Uterus (tissue), 4 donors: ENCODE data around the gene GOLGA8Q. TPM values are rescaled to one million over a fixed set of nuclear protein-coding genes. Genes with fewer than 3 reads are reported as not detected.
"Not testable (repeated sequence)": the region's sequence is repeated elsewhere in the genome, so short reads cannot be mapped to it uniquely, and the experiment has no call there.

Source experiments
- DNase-seq, 2 donors: peaks; one replicate each; pipeline ENCODE4 v3.0.0-alpha.2; 2019 to 2020
- H3K27ac ChIP-seq, 2 donors: fragments of 200-600 bp; sonication (generic); 1 replicate in 1 of 2; 2 replicates in 1 of 2; pipeline ENCODE4 v1.5.1; 2016 to 2018
- H3K27me3 ChIP-seq, 2 donors: fragments of 200-600 bp; sonication (generic); one replicate each; pipeline ENCODE4 v1.5.1; 2018 to 2019; ENCODE audit warnings: control low read depth in 1 of 2
- H3K36me3 ChIP-seq, 2 donors: fragments of 200-600 bp; sonication (generic); one replicate each; pipeline ENCODE4 v1.5.1; 2019; ENCODE audit warnings: control low read depth in 1 of 2
- H3K4me1 ChIP-seq, 2 donors: fragments of 200-600 bp; sonication (generic); one replicate each; pipeline ENCODE4 v1.5.1; 2018 to 2019; ENCODE audit warnings: control low read depth in 1 of 2
- H3K4me3 ChIP-seq, 2 donors: fragments of 200-600 bp; sonication (generic); 1 replicate in 1 of 2; 2 replicates in 1 of 2; pipeline ENCODE4 v1.5.1; 2018 to 2019; ENCODE audit warnings: mild to moderate bottlenecking in 1 of 2
- H3K9me3 ChIP-seq, 2 donors: fragments of 200-600 bp; sonication (generic); one replicate each; pipeline ENCODE4 v1.5.1; 2019; ENCODE audit warnings: control low read depth in 1 of 2
- CTCF ChIP-seq, 4 experiments: fragments of 200-600 bp in 2 of 4; fragments of 450-650 bp in 2 of 4; sonication (generic) in 2 of 4; IDR thresholded peaks; one replicate each; pipeline ENCODE4 v1.5.1; 2016 to 2019; ENCODE audit warnings: antibody characterized with exemption in 4 of 4, mild to moderate bottlenecking in 2 of 4, moderate library complexity in 1 of 4
- intact Hi-C: fragments of 100-400 bp; cut with DNase I; formaldehyde crosslinking; loops from one replicate; pipeline ENCODE4 v1.15.1; 2023; ENCODE audit warnings: low total_unique reads
- total RNA-seq, 4 donors: library from RNA; depleted of rRNA in 3 of 4; stranded (reverse); fragments of >200 nt in 3 of 4; gene quantifications; one replicate each; pipeline versions ENCODE4 v1.1.0 to v1.2.4, GENCODE V29; 2014 to 2023
- donor health status: DM: yes; HTN: yes; CAD: no.

GOLGA8Q gene, protein sequence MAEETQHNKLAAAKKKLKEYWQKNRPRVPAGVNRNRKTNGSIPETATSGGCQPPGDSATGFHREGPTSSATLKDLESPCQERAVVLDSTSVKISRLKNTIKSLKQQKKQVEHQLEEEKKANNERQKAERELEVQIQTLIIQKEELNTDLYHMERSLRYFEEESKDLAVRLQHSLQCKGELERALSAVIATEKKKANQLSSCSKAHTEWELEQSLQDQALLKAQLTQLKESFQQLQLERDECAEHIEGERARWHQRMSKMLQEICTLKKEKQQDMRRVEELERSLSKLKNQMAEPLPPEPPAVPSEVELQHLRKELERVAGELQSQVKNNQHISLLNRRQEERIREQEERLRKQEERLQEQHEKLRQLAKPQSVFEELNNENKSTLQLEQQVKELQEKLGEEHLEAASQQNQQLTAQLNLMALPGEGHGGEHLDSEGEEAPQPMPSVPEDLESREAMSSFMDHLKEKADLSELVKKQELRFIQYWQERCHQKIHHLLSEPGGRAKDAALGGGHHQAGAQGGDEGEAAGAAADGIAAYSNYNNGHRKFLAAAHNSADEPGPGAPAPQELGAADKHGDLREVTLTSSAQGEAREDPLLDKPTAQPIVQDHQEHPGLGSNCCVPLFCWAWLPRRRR
- 1 to 10 TPM in 1 of 4 donors, under 1 TPM in 1, not detected in 2; 0.29 to 5.2 TPM for total RNA-seq

DNA sequence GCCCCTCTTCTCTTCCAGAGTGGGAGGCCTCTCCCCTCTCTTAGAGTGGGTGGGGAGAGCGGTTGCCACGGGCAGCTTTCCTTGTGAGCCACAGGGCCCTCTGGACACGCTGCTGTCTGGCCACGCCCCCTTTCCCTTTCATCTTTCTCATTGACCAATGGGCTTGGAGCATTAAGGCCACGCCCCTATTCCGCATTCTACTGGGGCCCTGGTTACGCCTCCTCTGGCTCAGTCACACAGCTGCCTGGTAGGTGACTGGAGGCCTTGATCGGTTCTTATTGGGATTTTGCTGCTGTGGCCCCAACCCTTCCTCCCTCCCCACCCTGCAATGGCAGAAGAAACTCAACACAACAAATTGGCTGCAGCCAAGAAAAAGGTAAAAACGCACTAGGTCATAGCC is at the start of gene GOLGA8Q:
GOLGA8Q (plus strand) TSS at position 301 of the 400 bp plus-strand sequence; CDS start at position 329, 28 bp downstream.
- H3K27ac ChIP-seq, H3K9me3 ChIP-seq, H3K4me1 ChIP-seq, H3K27me3 ChIP-seq, H3K4me3 ChIP-seq, DNase-seq, H3K36me3 ChIP-seq, intact Hi-C loops: not testable (repeated sequence)

DNA sequence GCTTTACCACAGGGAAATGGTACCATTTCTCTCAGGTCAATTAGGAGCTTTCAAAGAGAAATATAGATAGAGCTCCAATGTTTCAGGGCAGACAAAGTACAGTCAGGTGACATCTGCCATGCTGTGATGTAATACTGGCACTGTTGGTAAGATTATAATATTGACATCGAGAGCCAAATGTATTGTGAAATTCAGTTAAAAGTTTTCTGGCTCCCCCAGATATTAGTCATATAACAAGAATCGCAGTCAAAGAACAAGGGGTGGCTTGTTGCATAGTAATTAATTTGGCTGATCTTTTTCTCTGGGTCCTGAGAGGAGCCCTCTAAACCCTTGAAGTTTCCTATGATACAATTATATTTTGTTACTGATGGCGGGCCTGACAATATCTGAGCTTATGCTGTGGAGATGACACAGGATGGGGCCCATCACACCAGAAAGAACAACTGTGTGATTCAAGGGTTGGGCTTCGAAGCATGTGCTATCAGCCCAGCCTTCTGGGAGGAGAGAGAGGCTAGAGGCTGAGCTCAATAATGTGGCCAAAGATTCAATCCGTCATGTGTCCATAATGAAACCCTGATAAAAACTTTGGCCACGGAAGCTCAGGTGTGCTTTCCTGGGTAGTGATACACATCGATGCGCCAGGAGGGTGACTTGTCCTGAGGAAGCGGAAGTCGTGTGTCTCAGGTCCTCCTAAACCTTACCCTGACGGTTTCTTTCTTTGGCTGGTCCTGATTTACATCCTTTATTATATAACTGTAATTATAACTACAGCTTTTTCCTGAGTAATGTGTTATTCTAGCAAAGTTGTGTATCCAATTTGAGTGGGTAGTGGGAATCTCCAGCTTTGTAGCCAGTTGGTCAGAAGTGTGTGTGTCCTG is 48.7 kb upstream of the GOLGA8Q start:
- H3K36me3 ChIP-seq, H3K4me3 ChIP-seq, H3K27ac ChIP-seq, DNase-seq, H3K4me1 ChIP-seq, H3K9me3 ChIP-seq, H3K27me3 ChIP-seq, intact Hi-C loops: not testable (repeated sequence)

DNA sequence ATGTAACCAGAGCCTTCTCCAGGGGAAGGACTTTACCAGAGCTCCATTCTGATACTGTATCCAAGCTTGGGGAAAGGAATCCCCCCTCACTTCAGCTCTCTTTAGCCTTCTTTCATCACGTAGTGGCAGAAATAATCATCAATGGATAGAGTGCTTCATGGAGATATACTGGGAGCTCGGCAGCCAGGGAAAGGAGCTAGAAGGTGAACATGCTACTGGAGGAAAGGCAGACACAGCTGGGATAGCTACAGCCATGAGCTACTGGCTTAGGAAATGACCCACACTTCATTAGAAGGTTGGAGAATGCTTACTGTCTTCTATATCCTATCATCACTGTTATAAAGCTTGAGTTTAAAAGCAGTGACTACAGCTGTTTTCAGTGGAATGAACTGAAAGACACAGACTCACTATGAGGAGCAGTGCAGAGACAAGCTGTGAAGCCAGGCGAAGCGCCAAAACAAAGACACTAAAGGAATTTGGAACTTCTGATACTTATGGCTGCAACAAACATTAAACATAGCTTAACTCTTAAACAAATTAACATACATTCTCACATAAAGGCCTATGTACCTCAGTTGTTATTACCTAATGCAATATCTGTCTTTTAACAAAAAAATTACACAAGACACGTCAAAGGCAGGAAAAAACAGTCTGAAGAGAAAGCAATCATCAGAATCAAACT is 47.5 kb upstream of the GOLGA8Q start:
- H3K27me3 ChIP-seq, DNase-seq, H3K27ac ChIP-seq, intact Hi-C loops, H3K9me3 ChIP-seq, H3K36me3 ChIP-seq, H3K4me3 ChIP-seq, H3K4me1 ChIP-seq: not testable (repeated sequence)

GRCh38 chr15:30514545-30514944 is 37.3 kb upstream of the GOLGA8Q start:
- H3K4me1 ChIP-seq, H3K4me3 ChIP-seq, DNase-seq, H3K9me3 ChIP-seq, intact Hi-C loops, H3K36me3 ChIP-seq, H3K27me3 ChIP-seq, H3K27ac ChIP-seq: not testable (repeated sequence)

DNA sequence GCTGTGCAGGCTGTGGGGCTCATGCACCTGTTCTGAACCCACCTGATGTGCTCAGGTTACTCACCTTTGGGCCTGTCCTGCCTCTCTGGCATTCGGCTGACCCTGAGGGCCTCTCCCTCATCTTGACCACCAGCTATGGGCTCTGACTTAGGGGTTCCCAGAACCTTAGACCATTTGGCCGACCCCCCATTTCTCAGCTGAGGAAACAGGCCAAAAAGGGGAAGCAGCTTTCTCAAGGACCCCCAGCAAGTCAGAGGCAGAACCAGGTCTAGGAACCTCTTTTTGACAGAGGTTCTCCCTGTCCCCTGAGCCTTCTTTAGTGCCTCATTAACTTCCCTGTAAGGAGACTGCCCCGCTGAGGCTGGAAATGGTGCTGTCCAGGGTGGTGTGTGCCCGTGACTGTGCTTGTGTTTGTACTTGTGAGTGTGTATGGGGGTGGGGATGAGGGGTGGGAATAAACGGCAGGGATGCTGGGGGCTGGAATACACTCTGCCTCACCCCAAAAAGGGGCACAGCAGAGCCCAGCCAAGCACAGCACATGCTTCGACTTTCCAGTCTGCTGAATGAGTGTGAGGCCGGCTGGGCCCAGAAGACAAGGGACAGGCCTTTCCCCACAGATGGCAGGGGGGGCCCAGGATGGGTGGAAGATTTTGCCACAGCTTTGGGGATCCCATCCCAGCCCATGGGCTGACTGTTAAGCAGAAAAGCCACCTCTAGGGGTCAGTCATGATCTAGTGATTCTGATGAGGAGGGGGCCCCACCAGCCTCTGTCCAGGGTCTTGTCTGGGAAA is 28.2 kb upstream of the GOLGA8Q start:
- H3K27me3 ChIP-seq, intact Hi-C loops, H3K36me3 ChIP-seq, H3K4me3 ChIP-seq, H3K9me3 ChIP-seq, DNase-seq, H3K27ac ChIP-seq, H3K4me1 ChIP-seq: not testable (repeated sequence)

- H3K4me3 ChIP-seq, H3K27me3 ChIP-seq, intact Hi-C loops, H3K4me1 ChIP-seq, DNase-seq, H3K27ac ChIP-seq, H3K9me3 ChIP-seq, H3K36me3 ChIP-seq: not testable (repeated sequence)
Observed at GRCh38 chr15:30525912-30526311, 25.9 kb upstream of the GOLGA8Q start.

GRCh38 chr15:30529049-30529448 is 22.8 kb upstream of the GOLGA8Q start:
- intact Hi-C loops, H3K27ac ChIP-seq, H3K27me3 ChIP-seq, H3K4me1 ChIP-seq, H3K36me3 ChIP-seq, DNase-seq, H3K4me3 ChIP-seq, H3K9me3 ChIP-seq: not testable (repeated sequence)

DNA sequence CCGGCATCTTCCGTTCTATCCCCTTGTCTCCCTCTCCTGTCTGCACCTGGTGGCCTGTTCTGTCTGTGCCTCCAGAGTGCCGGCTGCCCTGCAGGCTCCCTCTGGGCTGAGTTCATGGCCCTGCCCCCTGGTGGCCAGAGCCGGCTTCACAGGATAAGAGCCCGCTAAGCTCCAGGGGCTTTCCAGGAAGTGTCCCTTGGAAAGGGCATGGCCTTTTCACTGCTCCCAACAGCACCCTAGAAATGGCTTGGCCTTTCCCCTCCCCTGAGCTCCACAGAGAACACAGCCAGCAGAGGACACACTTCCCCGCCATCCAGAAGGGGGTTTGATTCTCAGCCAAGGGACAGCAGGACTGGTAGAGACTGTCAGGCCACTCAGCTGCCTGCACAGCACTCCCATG is 15.1 kb downstream of the GOLGA8Q start:
- H3K27ac ChIP-seq, intact Hi-C loops, H3K36me3 ChIP-seq: not testable (repeated sequence)

GRCh38 chr15:30573012-30573491 is 21.2 kb downstream of the GOLGA8Q start:
- H3K4me1 ChIP-seq, H3K9me3 ChIP-seq, intact Hi-C loops, H3K27me3 ChIP-seq, H3K36me3 ChIP-seq, DNase-seq, H3K27ac ChIP-seq: not testable (repeated sequence)
- H3K4me3 ChIP-seq: peak overlapping the region in 1 of 2 donors; percentile 26

More for the DNA sequence above, 15.1 kb downstream of the GOLGA8Q start:
- H3K4me1 ChIP-seq, DNase-seq, H3K4me3 ChIP-seq, H3K27me3 ChIP-seq, H3K9me3 ChIP-seq: not testable (repeated sequence)
- TF ChIP-seq CTCF (IDR thresholded peaks at IDR 0.05): peak in 2 of 4 experiments; percentile 23 to 24

GRCh38 chr15:30579394-30579970 is 27.6 kb downstream of the GOLGA8Q start:
- H3K27ac ChIP-seq, intact Hi-C loops, H3K36me3 ChIP-seq, H3K4me3 ChIP-seq, DNase-seq, H3K4me1 ChIP-seq, H3K9me3 ChIP-seq, H3K27me3 ChIP-seq: not testable (repeated sequence)
